Endothelial cell of hepatic sinusoid (primary cell): Measurements from ENCODE around the gene C1orf232.

Source experiments
- in situ Hi-C: cut with HindIII; loops from 2 replicates; pipeline ENCODE4 v1.10.0; 2017; ENCODE audit warnings: low sequenced_read_pairs

The C1orf232 gene

DNA sequence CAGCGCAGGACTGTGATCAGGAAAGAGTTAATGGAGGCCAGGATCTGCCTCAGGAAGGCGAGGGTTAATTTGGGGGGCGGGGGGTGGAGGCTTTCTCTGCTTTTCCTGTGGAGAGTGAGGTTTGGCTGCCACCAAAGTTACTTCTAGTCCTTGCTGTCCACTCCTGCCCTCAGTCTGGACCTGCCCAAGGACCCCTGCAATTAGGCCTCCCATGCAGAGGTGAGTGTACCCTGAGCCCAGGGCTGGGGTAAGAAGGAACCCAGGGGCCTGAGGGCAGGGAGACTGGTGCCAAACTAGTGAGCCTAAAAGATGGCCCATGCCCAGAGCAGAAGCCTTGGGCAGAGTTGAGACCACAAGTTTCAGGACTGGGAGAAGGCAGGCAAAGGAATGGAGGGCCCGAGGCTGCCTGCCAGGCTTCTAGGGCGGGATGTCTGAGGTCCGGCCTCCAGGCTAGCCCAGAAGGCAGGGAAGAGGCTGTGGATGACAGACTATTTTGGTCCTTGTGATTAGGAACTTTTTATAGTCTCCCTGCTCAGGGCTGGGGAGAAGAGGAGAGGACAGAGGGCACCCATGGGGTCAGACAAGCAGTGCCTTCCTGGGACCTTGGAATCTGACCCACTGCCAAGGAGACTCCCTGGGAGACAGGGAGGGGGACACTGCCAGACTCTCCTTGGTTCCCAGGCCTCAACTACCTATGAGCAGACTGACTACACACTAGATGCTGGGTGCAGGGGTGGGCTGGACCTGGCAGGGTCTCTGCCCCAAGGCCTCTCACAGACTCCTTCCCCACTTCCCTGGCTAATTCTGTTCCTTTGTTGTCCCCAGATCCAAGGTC, 9.6 kb downstream of the C1orf232 start, which contains the start of gene FAM110D:
TSS of gene FAM110D (plus strand) at position 172 of the 835 bp plus-strand sequence. CDS start 2,213 bp downstream, outside the sequence.
- in situ Hi-C loops = no loop called here

DNA sequence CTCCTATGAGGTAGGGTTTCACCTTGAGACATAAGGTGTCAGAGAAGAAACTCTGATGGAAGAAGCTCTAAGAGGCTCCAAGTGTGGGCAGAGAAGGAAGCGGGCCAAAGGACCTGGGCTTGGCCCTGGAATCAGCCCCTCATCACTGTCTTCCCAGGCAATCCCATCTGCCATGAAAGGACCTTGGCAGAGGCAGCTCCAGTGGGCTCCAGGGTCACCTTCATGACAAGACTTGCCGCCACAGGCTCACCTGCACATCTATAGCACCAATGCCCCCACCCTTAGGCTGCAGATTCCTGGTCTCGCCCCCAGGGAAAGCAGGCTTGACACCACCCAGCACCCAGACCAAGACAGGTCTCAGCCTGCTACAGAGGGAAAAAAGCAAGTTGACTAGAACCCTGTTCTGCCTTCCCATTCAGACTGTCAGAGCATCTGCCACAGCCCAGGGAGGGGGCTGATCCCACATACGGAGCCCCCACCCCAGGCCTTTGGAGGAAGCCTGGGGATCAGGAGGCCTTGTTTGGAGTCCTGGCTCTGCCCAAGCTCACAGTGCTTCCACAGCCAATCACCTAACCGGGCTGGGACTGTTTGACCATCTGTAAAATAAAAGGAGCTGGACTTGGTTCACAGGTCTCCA, 10.4 kb downstream of the C1orf232 start:
- in situ Hi-C loops = no loop called here

DNA sequence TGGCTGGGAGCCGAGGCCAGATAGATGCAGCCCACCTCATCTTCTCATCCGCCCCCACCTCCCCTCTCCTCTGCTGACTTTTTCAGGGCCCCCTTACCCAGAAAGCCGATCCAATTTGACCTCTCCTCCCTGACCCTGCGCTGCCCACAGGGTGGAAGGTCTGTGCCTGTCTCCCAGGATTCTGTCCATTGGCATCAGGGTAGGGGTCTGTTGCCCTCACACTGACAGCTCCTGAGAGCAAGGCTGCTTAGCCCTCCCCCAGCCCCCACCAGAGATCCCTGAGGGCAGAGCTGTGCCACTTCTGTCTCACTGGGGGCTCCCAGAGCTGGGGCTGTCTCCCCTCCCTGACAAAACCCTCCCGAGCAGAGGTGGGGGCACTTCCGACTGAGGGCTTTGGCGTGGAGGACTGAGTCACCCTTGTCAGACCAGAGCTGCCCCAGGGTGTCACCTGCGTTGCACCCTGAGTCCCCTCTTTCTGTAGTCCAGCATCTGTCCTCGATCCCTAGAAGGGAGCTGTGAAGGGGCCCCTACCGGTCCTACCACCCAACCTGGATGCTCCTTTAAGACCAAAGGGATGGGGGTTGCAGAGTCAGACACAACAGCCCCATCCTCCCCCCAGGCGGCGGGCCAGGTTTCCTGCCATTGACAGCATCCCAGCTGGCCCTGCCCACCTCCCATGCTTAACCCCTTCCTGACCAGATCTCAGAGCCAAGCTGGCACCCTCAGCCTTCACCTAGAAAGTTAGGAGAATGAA, 12.3 kb downstream of the C1orf232 start:
- in situ Hi-C loops = no loop called here

DNA sequence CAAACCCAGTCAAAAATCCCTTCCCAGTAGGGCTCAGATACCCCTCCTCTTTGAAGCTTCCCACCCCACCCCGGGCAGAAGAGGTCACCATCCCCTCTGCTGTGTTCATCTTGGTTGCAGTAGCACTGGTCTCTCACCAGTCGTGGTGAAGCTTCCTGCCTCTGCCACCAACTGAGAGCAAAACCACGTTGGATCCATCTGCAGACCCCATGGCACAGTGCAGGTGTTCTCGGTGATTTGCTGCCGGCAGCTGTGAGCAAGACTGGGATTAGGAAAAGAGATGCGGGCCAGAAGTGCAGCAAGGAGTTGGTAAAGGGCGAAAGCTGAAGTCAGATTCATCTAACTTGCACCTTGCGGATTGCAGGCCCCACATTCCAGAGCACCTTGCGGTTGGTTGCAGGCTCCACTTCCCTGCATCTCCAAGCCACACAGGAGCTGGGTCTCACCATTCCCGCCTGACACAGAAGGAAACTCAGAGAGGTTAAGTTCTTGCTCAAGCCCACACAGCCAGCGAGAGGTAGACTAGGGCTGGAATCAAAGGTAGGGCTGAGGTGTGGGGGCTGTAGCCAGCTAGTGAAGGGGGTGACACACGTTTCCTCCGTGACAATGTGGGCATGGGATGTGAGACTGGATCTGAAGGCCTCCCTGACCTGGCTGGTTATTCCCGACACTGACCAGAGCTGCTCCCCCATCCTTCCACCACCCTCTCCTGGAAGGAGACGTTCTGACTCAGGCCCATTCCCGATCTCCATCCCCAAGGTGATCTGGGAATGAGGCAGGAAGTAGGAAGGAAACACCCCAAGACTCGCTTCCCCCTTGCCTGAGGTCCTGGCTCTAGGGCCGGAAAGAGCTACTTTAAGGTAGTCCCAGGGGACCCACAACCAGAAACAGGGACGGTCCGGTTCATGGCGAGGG, 13.1 kb downstream of the C1orf232 start:
- in situ Hi-C loops = no loop called here

DNA sequence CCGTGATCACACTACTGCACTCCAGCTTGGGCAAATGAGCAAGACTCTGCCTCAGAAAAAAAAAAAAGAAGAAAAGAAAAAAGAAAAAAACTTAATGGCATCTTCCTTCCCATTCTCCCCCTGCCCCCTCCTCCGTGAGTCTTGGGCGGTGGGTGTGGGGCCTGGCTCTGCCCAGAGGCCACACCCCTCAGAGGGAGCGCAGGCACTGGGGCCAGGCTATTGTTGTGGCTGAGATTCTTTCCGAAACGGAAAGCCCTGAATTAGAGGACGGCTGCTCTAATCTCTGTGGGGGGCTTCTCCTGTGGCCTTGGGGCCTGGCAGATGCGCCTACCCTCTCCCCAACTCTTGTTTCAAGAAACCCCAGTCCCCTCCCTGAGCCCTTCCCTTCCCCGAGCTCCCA, 14.0 kb downstream of the C1orf232 start:
- in situ Hi-C loops = no loop called here

DNA sequence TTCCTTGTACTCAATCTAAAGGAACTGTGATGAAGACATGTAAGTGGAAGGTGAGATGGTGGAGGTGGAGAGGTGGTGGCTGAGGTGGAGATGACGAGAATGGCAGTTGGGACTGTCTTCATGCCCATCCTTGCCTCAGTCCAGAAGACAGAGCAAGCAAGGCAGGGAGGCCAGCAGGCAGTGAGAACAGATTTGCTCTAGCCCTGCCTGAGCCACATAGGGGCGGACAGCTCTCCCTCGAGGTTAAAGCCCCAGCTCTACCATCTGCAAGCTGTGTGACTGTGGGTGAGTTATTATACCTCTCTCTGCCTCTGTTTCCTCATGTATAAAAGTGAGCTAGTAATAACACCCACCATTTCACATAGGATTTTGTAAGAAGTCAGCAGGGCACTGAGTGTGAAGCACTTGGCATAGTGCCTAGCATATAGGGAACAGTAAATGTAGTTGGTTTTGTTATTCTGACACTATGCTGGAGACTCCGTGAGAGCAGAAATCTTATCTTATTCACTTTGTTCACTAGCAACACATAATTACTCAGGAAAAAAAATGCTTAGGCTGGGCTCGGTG, 14.7 kb downstream of the C1orf232 start:
- in situ Hi-C loops = no loop called here

DNA sequence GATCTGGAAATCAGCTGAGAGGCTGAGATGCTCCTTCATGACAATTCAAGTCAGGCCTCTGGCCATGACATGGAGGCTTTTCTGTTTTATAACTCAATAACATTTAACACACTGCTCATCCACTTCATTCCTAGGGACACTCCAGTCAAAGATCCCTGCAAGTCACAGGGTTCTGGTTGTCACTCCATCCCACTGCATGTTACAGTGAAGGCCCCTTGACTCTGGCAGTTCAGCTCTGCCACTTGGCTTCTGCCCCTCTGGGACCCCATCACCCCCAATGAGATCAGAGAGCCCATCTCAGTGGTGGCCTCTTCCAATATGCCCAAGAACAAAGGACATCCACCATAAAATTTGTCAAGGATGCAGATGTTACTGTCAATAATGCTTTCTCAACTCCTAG, 19.9 kb downstream of the C1orf232 start:
- in situ Hi-C loops = loop anchor here (5.0 kb wide), 1 partner anchor 92 kb away; no protein-coding TSS in a partner anchor

GRCh38 chr1:26145960-26146294, 22.8 kb downstream of the C1orf232 start:
- in situ Hi-C loops = loop anchor here (5.0 kb wide), 1 partner anchor 89 kb away; no protein-coding TSS in a partner anchor

GRCh38 chr1:26145041-26145959, 23.5 kb downstream of the C1orf232 start:
- in situ Hi-C loops = loop anchor here (5.0 kb wide), 1 partner anchor 88 kb away; no protein-coding TSS in a partner anchor

DNA sequence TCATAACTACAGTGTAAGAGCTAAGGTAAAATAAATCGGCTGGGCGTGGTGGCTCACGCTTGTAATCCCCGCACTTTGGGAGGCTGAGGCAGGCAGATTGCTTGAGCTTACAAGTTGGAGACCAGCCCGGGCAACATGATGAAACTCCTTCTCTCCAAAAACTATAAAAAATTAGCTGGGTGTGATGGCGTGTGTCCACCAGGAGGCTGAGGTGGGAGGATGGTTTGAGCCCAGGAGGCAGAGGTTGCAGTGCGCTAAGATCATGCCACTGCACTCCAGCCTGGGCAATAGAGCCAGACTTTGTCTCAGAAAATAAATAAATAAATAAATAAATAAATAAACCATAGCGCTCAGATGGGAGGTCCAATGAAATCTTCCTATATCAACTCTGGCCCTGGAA, 26.6 kb downstream of the C1orf232 start:
- in situ Hi-C loops = no loop called here

DNA sequence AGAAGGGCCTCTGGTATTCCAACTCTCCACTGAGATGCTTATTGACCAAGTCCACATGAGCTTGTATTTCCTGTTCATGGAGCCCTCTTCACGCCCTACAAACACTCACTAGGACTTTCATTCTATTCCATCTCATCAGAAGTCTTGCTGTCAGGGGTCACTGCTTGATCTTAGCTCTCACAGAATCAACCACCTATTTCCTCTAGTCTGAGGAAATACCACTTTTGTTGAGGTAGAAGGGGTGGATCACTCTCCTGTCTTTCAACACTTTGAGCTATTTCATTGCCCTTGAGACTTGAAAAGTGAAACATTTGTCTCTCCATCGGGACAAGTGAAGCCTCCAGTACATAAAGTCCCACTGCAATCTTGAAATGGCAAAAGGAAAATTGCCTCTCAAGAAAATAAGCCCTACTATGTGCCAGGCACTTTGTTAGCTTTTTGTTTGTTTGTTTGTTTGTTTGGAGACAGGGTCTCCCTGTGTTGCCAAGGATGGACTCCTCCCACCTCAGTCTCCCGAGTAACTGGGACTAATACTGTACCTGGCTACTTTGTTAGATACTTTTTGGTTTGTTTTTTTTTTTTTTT, 29.7 kb downstream of the C1orf232 start:
- in situ Hi-C loops = no loop called here

GRCh38 chr1:26134466-26134865, 34.3 kb downstream of the C1orf232 start:
- in situ Hi-C loops = no loop called here

DNA sequence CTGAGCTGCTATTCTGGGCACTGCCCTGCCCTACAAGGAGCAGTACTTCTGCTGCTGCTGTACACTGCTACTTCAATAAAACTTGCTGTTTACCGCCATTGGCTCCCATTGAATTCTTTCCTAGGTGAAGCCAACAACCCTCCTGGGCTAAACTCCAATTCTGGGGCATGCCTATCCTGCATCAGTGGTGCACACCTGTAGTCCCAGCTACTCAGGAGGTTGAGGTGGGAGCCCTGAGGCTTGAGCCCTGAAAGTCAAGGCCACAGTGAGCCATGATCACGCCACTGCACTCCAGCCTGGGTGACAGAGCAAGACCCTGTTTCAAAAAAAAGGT, 36.0 kb downstream of the C1orf232 start:
- in situ Hi-C loops = no loop called here

GRCh38 chr1:26132128-26132833, 36.5 kb downstream of the C1orf232 start:
- in situ Hi-C loops = no loop called here

DNA sequence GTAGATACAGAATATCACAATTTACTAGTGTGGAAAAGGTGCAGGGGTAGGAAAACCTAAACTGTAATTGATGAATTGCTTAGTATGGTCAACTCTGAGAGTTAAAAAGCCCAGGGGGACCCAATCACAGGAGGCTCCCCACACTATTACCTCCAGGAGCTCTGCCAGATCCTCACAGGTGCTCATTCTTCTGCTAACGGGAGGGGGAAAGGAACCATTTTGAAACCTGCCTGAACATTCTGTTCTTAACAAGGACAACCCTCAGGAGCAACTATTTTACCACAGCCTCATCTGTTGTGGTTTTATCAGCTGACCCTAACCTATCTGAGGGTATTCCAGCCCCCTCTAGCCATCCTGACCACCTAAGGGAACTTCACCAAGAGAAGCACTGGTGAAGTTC, 38.1 kb downstream of the C1orf232 start:
- in situ Hi-C loops = no loop called here

DNA sequence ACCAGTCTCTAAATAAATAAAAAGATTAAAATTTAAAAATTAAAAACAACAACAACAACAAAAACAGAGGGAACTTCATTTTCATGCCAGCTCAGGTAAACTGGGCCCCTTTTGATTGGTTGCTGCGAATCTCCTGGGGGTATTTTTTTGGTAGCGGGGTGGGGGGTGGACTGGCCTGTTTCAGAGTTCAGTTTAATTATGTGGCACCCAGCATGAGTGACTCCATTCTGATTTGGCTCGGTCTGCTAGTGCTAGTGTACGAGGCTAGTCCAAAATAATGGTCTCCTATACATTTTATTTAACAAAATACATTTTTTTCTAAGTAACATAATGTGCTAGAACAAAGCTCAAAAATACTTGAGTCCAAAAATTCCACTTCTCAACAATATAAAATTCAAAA, 39.0 kb downstream of the C1orf232 start:
- in situ Hi-C loops = no loop called here

- in situ Hi-C loops = no loop called here
Measured at GRCh38 chr1:26127235-26128163, 41.3 kb downstream of the C1orf232 start.
